Activated CD8-positive, alpha-beta memory T cell treated with anti-CD3 and anti-CD28 coated beads for 48 hours (primary cell): ENCODE measurements around the gene PYGB.
"Not testable (repeated sequence)": the region's sequence is repeated elsewhere in the genome, so short reads cannot be mapped to it uniquely, and the experiment has no call there.

Experiments used
- DNase-seq, 3 experiments: peaks; one replicate each; pipeline ENCODE4 v3.0.0-alpha.2; 2020; ENCODE audit warnings: low read depth in 2 of 3, low spot score in 2 of 3

The PYGB gene

DNA sequence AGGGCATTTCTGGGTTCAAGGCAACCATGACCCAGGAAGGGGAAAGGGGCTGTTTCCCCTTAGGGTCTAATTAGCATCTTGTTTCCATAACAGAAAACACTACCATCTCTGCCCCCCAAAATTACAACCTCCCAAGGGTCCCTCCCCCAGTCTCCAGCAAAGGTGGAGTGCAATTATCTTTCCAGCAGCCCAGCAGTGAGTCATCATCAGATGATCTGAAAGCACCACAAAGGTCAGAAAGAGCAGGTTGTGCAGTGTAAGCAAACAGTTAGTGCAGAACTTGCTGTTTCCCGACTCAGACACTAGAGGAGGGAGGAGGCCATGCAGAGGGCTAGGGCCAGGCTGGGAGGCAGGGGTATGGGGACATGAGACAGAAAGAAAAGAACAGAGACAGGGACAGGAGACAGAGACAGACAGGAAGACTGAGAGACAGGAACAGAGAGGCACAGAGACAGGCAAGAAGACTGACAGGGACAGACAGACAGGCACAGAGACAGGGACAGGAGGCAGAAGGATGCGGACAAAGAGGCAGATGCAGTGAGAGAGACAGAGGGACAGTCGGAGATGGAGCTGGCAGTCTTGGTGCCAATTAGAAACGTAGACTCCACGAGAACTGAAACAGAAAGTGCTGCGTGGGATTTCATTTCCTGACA lies 62.5 kb downstream of the PYGB start:
- peak in 1 of 3 experiments; percentile 18 for DNase-seq

- DNase-seq = no peak
Measured at GRCh38 chr20:25310921-25311728, 63.2 kb downstream of the PYGB start.

GRCh38 chr20:25312716-25313115 lies 64.8 kb downstream of the PYGB start:
- DNase-seq = not testable (repeated sequence)

DNA sequence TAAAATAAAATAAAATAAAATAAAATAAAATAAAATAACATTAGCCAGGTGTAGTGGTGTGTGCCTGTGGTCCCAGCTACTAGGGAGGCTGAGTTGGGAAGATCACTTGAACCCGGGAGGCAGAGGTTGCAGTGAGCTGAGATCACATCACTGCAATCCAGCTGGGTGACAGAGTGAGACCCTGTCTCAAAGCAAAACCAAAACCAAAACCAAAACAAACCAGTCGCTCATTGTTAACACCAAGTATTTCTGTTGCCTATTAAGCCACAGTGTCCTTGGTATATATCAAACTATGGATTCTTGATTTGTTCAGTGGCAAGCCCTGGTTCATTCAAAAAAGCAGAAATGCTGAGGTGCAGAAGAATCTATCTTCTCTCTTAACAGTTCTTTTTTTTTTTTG lies 65.7 kb downstream of the PYGB start:
- DNase-seq = no peak

DNA sequence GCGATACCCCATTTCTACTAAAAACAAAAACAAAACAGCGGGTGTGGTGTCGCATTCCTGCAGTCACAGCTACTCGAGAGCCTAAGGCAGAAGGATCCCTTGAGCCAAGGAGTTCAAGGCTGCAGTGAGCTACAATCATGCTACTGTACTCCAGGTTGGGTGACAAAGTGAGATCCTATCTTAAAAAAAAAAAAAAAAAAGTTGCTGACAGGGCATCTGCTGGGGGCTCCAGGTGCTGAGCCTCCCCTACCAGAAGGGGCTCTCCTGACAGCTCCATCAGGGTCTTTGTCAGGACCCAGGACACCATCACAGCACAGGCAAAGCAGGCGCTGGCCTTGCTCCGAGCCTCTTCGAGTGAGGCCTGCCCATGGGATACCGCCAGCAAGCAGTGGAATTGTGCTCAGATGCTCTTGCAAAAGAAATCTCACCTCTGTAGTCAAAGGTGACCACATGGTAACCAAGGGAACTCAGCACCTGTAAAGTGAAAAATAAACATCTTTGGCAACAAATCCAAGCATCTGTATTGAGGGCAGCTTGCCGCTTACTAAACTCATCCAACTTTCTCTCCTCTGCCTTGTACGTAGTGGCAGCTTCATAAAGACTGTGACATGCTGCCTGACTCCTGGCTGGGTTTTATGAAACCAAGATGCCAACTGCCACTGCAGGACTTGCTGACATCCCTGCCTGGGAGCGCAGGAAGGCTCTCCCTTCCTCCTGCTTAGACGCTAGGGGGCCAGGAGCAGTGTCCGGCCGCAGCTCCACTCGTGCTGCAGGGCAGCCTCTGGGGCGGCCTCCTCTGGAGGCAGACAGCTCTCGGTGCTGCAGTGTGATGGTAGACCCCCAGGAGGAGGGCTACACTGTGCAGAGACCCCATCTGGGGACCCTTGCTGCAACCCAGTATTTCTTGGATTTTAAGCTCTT lies 66.9 kb downstream of the PYGB start:
- DNase-seq = no peak

DNA sequence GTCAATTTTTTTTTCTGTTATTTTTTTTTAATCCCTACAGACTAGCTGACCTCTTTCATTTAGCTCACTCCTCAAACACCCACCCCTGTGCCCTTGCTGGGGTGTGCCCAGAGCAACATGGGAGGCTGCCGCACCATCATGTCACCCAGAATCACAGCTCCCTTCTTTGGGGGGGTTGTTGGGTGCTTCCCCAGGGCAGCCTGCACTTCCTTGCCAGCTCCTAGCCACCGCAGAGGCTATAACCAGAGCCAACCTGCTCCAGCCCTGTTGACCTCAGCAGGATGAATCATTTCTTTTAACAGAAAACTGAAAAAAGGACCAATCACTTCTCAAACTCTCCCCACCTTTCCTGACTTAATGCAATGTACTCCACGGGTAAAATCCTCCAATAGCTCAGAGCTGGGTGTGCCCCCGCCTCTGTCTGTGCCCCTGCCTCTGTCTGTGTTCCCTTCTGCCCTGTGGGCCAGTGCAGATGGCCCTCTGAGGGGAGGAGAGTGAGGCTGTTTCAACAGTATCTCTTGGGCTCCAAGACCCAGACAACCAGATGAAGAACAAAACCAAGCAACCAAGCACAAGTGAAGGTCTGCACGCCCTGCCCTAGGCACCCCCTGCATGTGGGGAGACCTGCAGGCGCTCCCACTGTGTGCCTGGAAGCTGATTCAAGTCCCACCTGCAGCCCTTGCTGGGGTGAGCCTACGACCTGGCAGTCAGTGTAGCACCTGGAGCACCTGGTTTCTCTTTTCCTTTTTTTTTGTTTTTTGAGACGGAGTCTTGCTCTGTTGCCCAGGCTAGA lies 67.7 kb downstream of the PYGB start:
- DNase-seq = no peak

GRCh38 chr20:25316506-25317190 lies 68.8 kb downstream of the PYGB start:
- DNase-seq = no peak

- no peak for DNase-seq
Measured at GRCh38 chr20:25317351-25318075, 69.6 kb downstream of the PYGB start.

DNA sequence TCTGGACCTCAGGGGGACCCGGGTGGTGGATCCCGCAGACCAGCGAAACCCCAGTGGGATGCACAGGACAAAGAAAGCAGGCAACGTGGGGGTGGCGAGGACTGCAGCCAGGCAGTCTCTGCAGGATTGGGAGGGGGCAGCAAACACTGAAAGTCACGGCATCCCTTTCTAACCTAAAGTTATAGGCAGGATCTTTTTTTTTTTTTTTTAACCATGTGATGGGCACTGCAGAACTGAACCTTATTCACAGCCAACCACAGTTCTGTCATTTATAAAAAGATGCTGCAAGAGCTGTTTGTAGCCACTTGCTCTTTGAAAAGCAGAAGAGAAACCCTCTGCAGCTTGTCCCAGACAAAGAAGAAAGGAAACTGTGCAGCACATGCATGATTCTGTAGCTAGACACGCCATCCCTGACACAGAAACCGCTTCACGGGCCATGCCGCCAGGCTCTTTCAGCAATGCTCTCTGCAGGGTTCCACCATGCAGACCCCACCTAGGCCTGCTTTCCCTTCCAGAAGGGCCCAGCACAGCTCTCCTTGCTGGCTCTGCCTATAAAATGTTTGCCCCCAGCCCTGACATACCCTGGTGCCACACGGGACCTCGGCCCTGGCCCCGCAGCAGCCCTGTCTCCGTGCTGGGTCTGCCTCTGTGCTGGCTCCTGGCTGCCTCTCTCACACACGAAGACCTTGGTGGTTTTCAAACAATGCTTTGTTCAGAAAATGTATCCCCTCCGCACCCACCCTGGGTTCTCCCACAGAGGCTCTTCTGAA lies 70.8 kb downstream of the PYGB start:
- no peak for DNase-seq

DNA sequence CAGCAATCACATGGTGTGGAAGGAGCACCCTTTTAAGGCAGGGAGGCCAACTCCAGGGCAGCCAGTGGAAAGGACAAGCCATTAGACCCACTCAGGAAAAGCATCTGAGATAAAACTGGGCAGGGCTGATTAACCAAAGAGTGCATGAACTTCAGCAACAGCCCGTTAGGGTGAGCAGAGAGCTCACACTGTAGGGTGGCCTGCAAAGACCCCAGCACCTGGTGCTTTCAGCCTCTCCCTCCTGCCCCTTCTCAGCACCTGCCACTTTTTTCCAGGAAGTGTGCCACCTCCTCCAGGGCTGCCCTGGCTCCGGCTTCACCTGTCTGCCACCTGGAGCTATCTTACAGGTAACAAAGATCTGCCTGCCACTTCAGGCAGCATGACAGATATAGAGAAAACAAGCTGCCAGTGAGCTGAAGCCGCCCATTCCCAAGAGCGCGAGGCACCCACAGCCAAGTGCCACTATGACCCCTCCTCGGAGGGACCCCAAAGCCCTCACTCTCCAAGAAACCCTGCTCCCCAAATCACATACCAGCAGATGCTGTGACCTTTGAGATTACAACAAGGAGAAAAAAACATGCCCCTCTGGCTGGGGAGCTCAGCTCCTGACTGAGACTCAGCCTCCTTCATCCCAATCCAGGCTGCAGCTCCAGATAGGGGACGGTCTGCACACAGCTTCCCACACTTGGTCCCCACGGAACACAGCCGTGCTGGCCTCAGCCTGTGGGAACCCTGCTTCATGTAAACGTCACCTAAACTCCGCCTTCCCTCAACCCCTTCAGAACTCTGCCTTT lies 71.6 kb downstream of the PYGB start:
- no peak for DNase-seq

DNA sequence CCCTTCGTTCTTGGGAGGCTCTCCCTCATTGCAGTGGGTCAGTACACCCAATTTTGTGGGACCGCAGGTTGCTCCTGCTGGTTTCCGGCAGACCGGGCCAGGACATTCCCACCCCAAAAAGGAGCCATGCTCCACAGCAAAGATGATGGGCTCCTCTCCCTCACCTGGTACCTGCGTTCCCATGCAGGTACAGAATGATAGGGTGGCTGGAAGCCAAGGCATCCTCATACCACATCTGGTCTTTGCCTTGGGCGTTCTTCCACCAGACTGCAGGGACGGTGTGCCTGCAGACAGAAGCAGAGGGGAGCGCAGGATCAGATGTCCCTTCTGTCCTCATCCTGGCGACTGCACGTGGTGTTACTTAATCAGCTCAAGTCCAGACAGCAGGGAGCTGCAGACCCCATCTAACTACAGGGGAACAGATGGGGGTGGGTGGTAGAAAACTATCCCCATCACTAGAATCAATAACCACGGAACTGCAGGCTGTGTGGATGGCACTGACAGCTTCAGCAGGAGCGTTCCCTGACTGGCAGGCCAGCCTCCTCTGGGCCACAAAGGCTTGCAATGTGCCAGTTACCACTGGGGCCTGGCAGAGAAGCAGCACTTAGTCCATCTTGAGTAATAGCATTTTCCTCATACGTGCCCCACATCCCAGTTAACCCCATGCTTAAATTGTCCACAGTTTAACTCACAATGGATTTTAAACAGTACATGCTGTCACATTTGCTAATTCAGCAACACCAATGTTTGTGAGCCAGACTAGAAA lies 72.3 kb downstream of the PYGB start:
- no peak for DNase-seq

- DNase-seq = no peak
Measured at GRCh38 chr20:25321262-25321831, 73.5 kb downstream of the PYGB start.

GRCh38 chr20:25321991-25322390 lies 74.1 kb downstream of the PYGB start:
- no peak for DNase-seq

DNA sequence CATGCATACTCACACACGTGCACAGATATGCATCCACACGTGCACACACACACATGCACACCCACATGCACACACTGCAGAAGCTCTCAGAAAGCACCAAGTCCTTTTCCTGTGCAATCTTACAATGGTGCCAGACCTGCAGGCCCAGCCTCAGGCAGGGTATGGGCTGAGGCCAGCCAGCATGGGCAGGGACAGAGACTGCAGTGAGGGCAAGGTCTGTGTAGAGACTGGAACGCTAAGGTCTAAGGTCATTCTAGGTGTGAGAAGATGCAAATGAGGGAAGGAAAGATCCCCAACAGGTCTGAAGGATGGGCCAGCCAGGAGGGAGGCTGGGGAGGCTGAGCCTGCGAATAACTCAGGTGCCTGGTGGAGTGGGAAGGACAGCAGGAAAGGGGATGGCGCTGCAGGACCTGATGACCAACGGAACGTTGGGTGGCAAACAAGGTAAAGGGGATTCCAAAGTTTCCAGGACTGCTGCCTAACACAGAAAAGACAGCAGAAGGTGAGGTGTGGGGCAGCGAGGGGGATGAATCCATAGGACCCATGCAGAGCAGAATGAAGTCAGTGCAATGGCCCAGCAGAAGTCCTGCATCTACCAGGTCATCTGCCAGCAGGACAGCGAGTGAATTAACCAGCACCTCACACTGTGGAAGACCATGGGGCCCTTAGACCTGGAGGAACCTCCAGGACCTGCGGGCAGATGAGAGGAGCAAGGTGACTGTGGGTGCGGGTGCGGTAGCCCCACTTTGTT lies 75.8 kb downstream of the PYGB start:
- no peak for DNase-seq

- DNase-seq = no peak
Measured at GRCh38 chr20:25324412-25324811, 76.5 kb downstream of the PYGB start.

- DNase-seq = no peak
Measured at GRCh38 chr20:25325073-25325472, 77.2 kb downstream of the PYGB start.
